ENCODE data around the gene ITGB3.
"Not testable (repeated sequence)": the region's sequence is repeated elsewhere in the genome, so short reads cannot be mapped to it uniquely, and the experiment has no call there.

Gene ITGB3

DNA sequence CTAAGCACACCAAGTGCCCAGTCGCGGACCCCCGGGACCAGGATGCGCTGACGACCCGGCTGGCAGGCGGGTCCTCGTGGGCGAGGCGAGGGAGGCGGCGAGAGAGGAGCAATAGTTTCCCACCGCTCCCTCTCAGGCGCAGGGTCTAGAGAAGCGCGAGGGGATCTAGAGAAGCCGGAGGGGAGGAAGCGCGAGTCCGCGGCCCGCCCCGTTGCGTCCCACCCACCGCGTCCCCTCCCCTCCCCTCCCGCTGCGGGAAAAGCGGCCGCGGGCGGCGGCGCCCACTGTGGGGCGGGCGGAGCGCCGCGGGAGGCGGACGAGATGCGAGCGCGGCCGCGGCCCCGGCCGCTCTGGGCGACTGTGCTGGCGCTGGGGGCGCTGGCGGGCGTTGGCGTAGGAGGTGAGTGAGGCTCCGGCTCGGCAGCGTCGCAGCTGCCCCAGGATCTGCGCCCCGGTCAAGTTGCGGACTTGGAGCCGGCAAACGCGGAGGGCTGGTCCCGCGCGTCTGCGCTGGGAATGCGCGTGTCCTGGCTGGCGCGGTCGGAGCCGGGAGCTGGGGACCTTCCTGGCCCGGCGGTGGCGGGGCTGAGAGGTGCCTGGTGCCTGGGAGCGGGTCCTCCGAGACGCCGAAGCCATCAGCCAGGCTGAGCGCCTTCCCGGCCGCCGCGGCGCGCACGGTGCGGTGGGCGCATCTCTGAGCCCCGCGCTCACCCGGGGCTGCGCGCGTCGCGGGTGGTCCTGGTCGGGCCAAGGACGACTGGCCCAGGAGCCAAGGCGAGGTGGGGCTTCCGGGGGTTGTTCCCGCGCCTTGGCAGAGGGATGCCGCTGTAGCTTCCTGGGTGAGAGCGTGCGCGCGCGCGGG lies at the start of gene ITGB3:
TSS of gene ITGB3 (plus strand) at position 287 of the 862 bp plus-strand sequence. CDS start at position 322, 35 bp downstream.
- peak; percentile 25 for DNase-seq (ENCODE audit: low read depth)

DNA sequence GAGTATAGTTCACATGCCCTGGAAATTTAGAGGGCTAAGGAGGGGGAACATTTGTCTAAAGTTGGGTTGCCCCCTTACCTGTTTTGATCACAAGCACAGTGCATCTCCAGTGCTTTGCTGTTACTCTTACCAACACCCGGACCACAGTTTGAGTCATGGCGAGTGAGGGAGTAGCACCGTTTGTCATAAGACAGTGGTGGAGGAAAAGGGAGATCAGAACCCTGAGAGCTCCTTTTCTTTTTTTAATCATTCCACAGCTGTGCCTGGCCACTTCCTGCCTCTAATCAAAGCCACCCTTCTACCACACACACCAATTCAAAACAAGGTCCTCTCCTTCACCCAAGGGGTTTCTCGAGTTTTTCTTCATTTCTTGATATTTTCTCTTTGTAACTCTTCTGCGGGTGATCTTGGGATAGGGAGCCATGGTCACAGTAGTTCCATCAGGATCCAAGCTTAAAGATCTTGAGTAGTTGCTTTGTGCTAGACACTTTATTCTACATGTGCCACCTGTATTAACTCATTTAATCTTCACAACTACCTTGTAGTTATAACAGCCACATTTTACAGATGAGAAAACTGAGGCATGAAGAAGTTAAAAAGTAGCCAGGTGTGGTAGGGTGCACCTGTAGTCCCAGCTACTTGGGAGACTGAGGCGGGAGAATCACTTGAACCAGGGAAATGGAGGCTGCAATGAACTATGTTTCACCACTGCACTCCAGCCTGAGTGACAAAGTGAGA lies 49.5 kb upstream of the ITGB3 start:
- peak; percentile 30 for DNase-seq (ENCODE audit: low read depth)

DNA sequence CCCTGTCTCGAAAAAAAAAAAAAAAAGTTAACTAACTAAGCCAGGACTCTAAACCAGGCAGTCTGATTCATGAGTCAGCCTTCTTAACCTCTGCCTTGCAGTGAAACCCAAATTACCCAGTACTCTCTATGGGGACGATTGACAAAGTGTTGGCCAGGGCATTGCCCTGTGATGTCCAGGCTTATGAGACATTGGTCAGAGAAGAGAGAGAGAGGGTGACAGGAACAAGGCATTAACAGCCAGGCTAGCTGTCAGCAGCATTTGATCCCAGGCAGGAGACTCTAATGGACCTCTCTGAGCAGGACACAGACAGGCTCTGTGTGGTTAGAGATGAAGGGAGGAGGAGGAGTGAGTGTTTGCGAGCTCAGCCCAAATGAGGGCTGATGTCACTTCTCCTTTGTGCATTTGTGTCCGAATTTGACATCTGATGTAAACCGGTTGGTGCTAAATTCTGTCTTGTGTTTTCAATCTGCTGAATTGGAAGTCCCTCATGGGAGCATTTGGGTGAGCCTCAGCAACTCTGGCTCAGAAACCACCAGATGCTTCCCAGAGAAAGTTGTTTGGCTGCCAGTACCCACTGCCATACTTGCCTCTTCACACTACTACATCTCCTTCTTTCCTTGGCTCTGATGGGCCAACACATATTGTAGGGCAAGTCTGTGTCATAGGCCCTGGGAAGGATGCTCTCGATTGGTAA lies 48.8 kb upstream of the ITGB3 start:
- DNase-seq (ENCODE audit: low read depth) = peak; percentile 15

DNA sequence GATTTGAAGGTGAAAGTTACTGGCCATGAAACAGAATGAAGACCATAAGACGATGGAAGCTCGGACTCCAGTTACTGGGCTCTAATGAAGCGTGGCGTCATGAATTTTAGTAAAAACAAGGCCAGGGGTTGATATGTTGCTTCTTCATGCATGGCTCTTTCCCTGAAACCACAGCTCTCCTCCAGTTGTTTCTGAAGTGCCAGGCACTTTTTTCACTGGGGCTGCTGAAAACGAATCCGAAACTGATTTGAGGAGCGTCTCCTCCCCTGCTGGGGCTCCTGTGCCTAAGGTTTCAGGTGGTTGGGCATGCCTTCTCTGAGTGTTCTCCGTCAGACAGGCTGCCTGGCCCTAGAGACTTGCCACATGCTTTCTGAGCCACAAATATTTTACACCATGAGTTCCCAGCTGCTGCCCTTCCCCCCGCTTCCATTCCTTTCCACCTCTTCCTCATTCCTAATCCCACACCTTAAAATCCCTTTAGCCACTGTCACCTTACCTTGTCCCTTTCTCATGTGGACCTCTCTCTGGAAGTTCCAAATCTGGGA lies 48.1 kb upstream of the ITGB3 start:
- peak; percentile 42 for DNase-seq (ENCODE audit: low read depth)

DNA sequence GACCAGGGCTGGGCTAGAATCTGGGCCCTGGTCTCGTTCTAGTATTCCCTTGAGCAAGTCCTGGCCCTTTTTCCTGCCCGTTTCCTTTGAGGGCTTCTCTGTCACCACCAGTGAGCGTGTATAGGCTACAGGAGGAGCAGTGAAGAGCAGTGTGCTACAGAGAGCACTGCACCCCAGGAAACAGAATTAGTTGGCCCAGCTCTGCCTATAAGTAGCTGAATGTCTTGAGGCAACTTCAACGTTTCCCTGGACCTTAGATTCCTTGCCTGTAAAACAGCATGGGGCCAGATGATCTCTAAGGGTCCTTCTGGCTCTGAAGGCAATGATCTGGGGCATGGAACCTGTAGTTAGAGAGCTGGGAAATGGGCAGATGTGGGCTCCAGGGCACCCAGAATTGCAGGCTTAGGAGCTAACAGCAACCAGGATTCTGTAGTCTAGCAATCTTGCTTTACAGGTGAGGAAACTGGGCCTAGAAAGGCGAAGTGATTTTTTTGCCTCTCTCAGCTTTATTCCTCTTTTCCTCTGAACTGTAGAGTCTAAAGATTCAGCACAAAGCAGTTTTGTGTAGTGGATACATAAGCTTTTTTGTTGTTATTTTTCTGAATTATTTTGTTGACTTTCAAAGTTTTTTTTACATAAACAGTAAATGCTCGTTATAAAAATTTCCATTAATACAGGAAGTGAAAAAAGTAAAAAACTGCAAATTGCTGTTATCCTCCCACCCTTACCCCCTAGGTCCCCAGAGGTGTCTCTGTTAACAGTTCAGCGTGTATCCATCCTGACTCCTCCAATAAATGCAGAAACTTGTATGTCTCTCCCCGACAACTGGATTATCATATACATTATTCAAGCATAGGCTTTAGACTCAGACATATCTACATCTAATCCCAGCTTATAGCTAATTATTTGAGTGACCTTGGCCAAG lies 46.2 kb upstream of the ITGB3 start:
- DNase-seq (ENCODE audit: low read depth) = no peak

DNA sequence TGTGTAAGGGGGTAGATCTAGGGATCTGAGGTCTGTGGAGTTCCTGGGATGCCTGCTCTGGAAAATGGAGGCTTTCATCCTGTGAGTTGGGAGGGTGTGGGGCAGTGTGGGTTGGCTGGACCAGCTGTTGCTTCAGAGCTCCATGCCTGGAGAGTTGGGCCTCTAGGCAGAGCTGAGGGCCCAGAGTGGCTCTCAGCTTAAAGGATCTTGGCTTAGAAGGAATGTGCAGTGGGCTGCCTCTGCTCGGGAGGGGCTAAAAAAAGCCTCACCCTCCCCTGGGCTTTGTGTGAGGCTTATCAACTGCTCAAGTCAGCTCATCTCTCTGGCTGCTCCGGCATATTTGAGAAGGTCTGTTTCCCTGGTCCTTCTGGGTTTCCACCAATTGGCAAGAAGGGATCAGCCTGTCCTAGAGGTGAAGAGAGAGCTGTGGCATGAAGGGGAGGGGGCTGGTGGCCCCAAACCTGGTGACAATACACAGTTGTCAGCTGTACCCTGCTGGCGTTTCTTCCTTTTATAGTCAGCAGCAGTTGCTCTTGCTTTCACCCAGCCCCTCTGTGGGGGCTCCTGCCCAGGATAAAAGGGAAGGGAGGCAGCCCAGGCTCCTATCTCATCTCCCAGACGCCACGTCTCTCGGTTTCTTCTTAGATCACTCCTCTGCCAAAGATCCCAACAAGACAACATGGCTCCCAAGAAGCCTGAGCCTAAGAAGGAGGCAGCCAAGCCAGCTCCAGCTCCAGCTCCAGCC lies 44.7 kb upstream of the ITGB3 start, which contains the start of gene MYL4:
TSS of gene MYL4 (plus strand) at position 605 of the 745 bp plus-strand sequence. CDS start at position 680, 75 bp downstream.
- DNase-seq (ENCODE audit: low read depth) = no peak

DNA sequence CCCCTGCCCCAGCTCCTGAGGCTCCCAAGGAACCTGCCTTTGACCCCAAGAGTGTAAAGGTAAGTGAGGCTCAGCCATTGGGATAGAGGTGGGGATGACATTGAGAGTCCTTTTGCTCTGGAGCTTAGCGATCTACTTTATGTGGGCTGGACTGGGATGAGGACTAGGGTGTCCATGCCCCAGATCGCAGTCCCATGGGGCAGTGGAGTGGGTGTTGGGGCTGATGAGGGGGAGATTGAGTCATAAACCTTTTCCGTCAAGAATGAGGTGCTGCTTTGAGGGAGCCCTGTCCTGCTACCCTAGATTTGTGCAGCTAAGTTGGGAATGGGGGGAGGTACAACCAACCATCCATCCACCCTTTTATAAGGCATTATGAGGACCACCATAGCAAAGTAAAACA lies 44.1 kb upstream of the ITGB3 start:
- no peak for DNase-seq (ENCODE audit: low read depth)

DNA sequence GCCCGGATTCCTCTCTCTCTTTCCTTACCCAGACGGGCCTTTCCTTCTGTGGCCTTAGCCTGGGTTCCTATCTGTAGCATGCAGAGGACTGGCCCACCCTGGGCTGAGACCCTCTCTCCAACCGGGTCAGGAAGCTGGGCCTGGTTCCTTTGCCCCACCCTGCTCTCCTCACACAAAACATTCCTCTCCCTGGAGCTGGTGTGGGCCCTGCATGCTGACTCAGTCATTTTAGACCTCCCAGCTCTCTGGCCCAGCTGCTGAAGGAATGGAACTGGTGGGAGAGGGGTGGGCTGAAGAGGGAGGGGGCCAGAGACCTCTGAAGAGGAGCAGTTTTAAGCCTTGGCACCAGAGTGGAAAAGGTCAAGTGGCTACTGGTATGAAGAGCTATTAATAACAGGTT lies 43.5 kb upstream of the ITGB3 start:
- no peak for DNase-seq (ENCODE audit: low read depth)

DNA sequence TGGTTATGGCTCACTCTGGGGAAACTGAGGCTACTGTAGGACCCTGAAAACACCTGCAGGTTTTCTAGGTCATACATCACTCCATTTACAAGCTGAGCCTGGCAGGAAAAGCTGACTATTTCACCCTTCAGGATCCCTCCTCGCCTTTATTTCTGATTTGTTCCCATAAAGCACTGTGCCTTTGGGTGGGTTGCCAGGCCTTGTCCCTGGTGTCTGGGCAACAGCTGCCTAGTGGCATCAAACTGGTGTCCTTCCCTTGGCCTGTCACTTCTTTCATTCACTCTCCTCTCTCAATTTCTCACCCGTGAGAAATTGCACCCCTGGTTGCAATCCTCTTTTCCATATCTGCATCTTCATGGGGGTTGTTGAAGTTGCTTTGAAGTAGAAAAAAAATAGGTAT lies 42.8 kb upstream of the ITGB3 start:
- no peak for DNase-seq (ENCODE audit: low read depth)

DNA sequence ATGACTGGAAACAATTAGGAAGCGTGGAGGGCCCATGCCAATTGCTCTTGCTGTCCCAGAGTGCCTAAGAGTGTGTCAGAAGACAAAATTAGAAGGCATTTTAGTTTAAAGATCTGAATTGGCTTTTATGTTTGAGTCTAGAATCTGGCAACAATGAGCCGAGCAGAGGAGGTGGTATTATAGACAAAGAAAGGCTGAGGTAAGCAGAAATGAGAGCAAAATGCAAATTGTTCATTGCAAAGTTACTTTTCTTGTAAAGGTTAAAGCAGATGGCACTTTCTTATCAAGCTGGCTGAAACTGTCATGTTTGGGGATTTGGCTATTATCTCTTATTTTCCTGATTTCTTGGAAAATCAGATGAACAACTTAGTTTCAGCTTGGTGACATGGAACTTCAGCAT lies 41.2 kb upstream of the ITGB3 start:
- no peak for DNase-seq (ENCODE audit: low read depth)

DNA sequence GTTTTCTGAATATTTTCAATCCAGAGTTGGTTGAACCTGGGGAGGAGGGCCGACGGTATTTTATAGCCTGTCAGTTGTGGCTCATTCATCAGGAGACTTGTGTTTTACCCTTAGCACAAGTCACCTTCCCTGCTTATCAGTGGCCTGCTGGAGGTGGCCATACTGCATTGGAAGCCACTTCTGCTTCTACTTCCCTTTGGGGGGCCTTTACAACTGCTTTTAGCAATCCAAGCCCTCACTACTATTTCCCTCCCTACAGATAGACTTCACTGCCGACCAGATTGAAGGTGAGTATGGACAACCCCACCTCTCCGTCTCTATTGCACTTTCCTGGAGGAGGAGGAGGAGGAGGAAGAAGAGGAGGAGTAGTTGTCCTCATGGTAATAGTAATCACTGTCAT lies 40.1 kb upstream of the ITGB3 start:
- DNase-seq (ENCODE audit: low read depth) = no peak

DNA sequence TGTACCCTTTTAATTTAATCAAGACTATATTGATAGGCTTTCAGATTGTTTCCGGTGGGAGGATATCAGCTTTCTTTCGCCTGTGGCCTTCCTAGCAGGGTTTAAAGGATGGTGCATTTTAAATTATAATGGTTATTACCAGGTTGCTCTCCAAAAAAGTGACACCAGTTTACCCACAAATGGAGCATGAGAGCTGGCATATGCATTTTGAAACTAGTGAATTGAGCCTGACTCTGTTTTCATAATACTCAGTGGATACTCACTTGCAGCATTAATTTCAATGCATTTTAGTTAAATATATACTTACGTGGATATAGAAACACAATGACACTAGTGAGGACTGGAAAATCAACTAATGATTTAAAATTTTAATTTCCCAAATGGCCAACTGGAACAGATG lies 38.7 kb upstream of the ITGB3 start:
- no peak for DNase-seq (ENCODE audit: low read depth)

DNA sequence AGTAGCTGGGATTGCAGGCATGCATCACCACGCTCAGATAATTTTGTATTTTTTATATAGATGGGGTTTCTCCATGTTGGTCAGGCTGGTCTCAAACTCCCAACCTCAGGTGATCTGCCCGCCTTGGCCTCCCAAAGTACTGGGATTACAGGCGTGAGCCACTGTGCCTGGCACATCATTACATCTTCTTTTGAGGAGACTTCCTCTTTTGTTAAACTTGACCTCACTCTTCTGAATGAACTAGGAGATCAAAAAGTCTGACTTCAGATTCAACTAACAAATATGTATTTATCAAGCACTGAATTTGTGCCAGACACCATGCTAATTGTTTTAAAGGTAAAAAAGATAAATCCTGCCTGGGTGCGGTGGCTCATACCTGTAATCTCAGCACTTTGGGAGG lies 36.8 kb upstream of the ITGB3 start:
- not testable (repeated sequence) for DNase-seq (ENCODE audit: low read depth)

DNA sequence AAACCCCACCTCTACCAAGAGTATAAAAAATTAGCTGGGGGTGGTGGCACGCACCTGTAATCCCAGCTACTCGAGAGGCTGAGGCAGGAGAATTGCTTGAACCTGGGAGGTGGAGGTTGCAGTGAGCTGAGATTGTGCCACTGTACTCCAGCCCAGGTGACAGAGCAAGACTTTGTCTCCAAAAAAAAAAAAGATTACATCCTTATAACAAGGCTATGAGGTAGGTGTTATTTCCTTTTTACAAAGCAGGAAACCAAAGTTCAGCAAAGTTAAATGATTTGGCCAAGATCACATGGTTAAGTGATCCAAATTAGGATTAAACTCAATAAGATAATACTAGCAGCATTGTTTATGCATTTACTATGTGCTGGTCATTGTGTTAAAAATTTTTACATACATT lies 36.3 kb upstream of the ITGB3 start:
- DNase-seq (ENCODE audit: low read depth) = not testable (repeated sequence)

DNA sequence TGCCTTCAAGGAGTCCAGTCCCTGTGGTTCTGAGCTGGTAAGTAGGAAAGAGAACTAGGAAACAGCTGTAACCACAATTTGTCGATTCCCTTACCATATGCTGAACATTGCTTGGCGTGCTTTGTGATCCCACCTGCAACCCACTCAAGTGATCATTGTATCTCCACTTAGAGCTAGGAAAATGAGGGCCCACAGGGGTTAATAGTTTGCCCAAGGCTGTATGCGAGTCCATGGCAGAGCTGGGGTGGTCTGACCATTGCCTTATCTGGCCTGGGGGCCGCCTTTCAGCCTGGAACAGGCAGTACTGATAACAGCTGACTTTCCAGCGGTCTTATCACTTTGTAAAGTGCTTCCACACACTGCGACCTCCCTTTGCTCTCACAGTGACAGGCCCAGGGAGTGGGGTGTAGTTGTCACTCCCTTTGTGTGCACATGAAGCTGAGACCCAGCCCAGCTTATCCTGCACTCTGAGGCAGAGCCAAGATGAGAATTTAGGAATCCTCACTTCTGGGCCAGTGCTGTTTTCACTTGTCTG lies 34.7 kb upstream of the ITGB3 start:
- no peak for DNase-seq (ENCODE audit: low read depth)

DNA sequence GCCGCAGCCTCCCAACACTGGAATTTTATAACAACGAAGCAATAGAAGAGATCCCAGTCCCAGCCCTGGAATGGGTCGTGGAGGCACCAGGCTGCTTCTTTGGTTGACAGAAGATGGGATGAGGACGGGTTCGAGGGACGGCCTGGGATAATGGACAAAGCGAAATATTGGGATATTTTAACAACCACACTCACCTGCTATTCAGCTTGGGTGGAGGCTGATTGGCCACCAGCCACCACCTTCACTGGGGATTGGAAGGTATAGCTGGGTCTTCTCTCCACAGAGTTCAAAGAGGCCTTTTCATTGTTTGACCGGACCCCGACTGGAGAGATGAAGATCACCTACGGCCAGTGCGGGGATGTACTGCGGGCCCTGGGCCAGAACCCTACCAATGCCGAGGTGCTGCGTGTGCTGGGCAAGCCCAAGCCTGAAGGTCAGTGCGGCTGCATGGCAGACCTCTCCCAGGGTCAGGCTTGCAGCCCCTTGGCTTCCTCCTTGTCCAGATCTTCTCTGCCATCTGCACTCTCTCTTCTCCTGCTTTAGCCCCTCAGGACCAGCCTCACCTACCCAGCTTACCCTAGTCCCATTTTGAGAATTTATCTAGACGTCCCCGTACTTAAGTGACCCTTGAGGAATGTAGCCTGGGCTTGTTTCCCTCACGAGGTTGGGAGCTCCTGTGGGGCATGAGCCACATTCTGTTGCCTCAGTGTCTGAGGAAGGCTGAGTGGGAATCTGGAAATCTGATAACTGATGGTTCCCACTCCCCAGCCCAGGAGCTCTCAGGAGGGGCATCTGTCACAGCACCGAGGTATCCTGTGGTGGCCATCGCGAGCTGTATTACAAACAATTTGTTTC lies 33.8 kb upstream of the ITGB3 start:
- no peak for DNase-seq (ENCODE audit: low read depth)

DNA sequence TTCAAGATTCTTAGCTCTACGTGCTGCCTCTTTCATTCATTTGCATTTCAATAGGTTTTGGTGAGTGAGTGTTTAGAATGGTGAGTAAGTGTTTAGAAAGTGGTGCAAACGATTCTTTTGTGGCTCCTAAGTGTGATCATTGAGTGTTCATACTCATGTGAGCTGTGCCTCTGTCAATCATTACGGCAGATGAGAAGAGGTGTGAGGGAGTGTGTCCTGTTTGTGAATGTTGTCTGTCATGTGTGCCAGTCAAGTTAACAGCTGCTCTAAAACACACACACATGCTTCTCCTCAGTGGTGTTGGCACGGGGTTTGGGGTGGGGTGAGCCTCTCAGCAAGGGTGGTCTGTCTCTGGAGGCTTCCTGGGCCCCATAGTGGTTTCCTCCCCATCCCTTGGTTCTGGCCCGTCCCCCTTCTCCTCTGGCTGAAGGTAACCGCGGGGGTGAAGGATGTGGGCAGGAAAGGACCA lies 33.1 kb upstream of the ITGB3 start:
- DNase-seq (ENCODE audit: low read depth) = no peak

DNA sequence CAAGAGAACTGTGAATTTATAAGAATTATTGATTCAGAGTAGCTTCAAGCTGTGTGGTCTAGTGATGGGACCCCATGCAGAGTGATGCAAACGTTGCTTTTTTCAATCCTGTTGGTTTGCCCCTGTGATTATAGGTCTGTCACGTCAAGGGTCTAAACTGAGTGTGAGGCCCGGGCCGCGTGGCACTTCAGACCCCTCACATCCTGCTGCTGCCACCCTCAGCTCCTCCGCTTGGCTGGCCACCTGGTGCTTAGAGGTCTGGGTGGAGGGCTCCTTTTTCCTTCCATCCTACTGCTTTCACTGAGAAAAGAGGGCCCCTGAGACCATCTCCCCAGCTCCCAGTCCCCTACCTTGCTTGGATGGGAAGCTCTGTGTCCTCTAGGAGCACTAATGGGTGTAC lies 32.5 kb upstream of the ITGB3 start:
- DNase-seq (ENCODE audit: low read depth) = no peak

DNA sequence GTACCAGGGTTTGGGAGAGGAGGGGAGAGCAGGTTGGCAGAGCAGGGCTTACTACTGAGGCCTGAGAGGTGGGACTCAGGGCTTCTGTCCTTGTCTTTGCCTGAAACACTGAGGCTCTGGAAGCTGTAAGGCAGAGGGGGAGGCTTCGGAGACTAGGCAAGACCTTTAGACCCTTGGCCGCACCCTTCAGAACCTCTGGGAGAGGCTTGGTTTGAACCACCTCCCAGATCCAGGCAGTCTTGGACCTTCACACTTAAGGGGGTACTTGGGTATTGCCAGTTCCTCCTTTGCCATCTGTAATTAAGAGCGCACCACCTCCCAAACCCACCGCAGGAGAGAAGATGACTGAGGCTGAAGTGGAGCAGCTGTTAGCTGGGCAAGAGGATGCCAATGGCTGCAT lies 31.6 kb upstream of the ITGB3 start:
- DNase-seq (ENCODE audit: low read depth) = no peak
